Transverse colon (tissue), 4 donors: Measurements from ENCODE around the gene CLCN1. TPM values are rescaled to one million over a fixed set of nuclear protein-coding genes. Genes with fewer than 3 reads are reported as not detected.

Experiments used
- DNase-seq: peaks from one replicate; pipeline ENCODE4 v3.0.0-alpha.2; 2019
- H3K27ac ChIP-seq, 4 donors: fragments of 200-600 bp; sonication (generic); 2 replicates each; pipeline ENCODE4 v1.5.1; 2016 to 2018; ENCODE audit warnings: inconsistent platforms in 4 of 4
- H3K27me3 ChIP-seq: fragments of 200-600 bp; sonication (generic); 2 replicates; pipeline ENCODE4 v1.5.1; 2017; ENCODE audit warnings: inconsistent platforms
- H3K36me3 ChIP-seq, 4 donors: fragments of 200-600 bp; sonication (generic); 2 replicates each; pipeline ENCODE4 v1.5.1; 2017 to 2019; ENCODE audit warnings: inconsistent platforms in 4 of 4
- H3K4me1 ChIP-seq, 4 donors: fragments of 200-600 bp; sonication (generic); 2 replicates each; pipeline ENCODE4 v1.5.1; 2017 to 2020; ENCODE audit warnings: inconsistent platforms in 4 of 4
- H3K4me3 ChIP-seq, 4 donors: fragments of 200-600 bp; sonication (generic); 1 replicate in 1 of 4; 2 replicates in 3 of 4; pipeline versions ENCODE4 v1.5.1 to v1.6.1; 2017 to 2019; ENCODE audit warnings: inconsistent platforms in 4 of 4
- H3K9me3 ChIP-seq, 2 donors: fragments of 200-600 bp; sonication (generic); 2 replicates each; pipeline ENCODE4 v1.5.1; 2017 to 2019; ENCODE audit warnings: inconsistent platforms in 2 of 2
- CTCF ChIP-seq, 5 experiments: fragments of 200-600 bp in 3 of 5; fragments of 450-650 bp in 2 of 5; sonication (generic) in 3 of 5; IDR thresholded peaks; 1 replicate in 2 of 5; 2 replicates in 3 of 5; pipeline ENCODE4 v1.5.1; 2016 to 2017; ENCODE audit warnings: antibody characterized with exemption in 5 of 5, inconsistent platforms in 3 of 5, mild to moderate bottlenecking in 2 of 5, moderate library complexity in 1 of 5
- EP300 ChIP-seq: sonication (generic); formaldehyde crosslinking; IDR thresholded peaks from one replicate; pipeline ENCODE4 v1.6.1; 2017; ENCODE audit warnings: antibody characterized with exemption, low read depth
- POLR2A ChIP-seq: fragments of 450-650 bp; IDR thresholded peaks from one replicate; pipeline ENCODE4 v1.6.1; 2016; ENCODE audit warnings: antibody characterized with exemption, mild to moderate bottlenecking, moderate library complexity
- POLR2AphosphoS5 ChIP-seq, 3 donors: sonication (generic); formaldehyde crosslinking; IDR thresholded peaks; one replicate each; pipeline ENCODE4 v1.6.1; 2016; ENCODE audit warnings: antibody characterized with exemption in 3 of 3
- WGBS, 2 donors: methylation state at CpG; one replicate each; pipeline ENCODE4 v1.1.5; 2018; ENCODE audit warnings: low coverage in 1 of 2; 5-methylcytosine and 5-hydroxymethylcytosine counted together
- in situ Hi-C, 4 donors: fragments of 200-750 bp; cut with MboI; loops; one replicate each; pipeline versions ENCODE4 v1.15.0 to v1.15.1; 2017; ENCODE audit warnings: low sequenced_read_pairs in 3 of 4, low pct_ligation_motif_present in 1 of 4, low pct_unique_long_range_greater_than_20kb in 1 of 4
- intact Hi-C: fragments of 100-400 bp; cut with DNase I; formaldehyde crosslinking; loops from one replicate; pipeline ENCODE4 v1.15.1; 2023; ENCODE audit warnings: low total_unique reads
- total RNA-seq, 4 donors: library from RNA; depleted of rRNA; stranded (reverse); fragments of >200 nt; gene quantifications; one replicate each; pipeline ENCODE4 v1.1.0, GENCODE V29; 2016

Gene CLCN1
- total RNA-seq, 4 donors from 2014 or later = not detected

GRCh38 chr7:143354965-143355364 is 39.1 kb downstream of the CLCN1 start:
- Histone ChIP-seq H3K36me3 (no peaks in the 10 kb centered on the region), H3K27me3 (no peaks in the 10 kb centered on the region), H3K27ac (no peak overlapping the region), H3K4me1 (no peaks in the 10 kb centered on the region), H3K9me3 (no peaks in the 10 kb centered on the region), H3K4me3 (no peak overlapping the region)
- DNase-seq = no peak
- intact Hi-C loops = no loop called here
- WGBS, 2 donors = 78% methylated on average over 8 of the region's 8 CpGs; no CpG with 5 or more reads in 1 of the 2 donors
- TF ChIP-seq EP300 (no peak), CTCF (IDR thresholded peaks at IDR 0.05) (no peak), POLR2AphosphoS5 (IDR thresholded peaks at IDR 0.05) (no peak), POLR2A (no peak)
- in situ Hi-C loops = no loop called here

DNA sequence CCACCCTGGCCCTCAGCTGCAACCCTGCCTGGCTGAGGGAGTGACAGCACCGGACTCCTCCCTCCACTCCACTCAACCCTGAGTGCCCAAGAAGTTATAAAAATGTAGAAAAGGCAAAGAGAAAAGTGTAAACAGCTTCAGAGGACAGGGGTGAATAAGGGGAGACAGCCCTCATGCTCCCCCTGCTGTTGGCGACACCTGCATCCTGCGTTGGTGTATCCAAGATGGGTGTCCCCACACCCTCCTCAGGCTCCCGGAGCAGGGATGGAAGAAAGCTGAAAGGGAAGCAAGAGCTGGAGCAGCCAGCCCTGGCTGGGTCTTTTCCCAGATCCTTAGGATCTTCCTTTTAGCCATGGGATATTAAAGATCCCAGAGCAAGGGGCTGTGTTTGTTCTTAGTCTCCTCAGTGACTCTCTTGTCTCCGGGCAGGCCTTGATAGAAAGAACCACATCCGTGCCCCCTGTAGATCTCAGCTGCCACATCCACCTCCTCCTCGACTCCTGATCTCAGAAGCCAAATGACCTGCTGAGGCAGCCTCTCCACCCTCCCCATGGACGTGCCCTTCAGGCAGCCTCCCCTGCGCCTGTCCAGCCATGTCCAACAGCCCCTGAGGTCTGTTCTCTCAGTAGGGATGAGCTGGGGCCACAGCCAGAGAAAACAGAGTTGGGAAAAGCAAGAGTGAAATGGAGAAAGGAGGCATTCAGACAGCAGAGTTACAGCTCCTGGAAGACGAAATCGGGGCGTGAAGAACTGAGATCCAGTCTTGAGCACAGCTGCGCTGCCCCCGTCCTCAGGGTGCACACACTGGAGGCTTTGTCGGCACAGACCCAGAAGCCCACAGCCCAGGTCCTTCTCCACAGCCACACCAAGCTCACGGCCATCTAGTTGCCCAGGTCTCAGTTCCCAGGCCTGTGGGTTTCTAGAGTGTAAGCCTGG is 39.8 kb downstream of the CLCN1 start:
- in situ Hi-C loops = no loop called here
- no peak for DNase-seq
- H3K36me3 ChIP-seq = no peaks in the 10 kb centered on the region
- no peak overlapping the region for H3K27ac ChIP-seq
- intact Hi-C loops = no loop called here
- no peak overlapping the region for H3K4me3 ChIP-seq
- H3K27me3 ChIP-seq = peaks cover 5% of the 10 kb centered on the region
- 74 to 89% methylated on average over 6 to 16 of the region's 16 CpGs for WGBS, 2 donors
- TF ChIP-seq POLR2AphosphoS5 (IDR thresholded peaks at IDR 0.05) (no peak), POLR2A (no peak), EP300 (no peak), CTCF (IDR thresholded peaks at IDR 0.05) (no peak)
- no peaks in the 10 kb centered on the region for H3K4me1 ChIP-seq
- H3K9me3 ChIP-seq = no peaks in the 10 kb centered on the region

DNA sequence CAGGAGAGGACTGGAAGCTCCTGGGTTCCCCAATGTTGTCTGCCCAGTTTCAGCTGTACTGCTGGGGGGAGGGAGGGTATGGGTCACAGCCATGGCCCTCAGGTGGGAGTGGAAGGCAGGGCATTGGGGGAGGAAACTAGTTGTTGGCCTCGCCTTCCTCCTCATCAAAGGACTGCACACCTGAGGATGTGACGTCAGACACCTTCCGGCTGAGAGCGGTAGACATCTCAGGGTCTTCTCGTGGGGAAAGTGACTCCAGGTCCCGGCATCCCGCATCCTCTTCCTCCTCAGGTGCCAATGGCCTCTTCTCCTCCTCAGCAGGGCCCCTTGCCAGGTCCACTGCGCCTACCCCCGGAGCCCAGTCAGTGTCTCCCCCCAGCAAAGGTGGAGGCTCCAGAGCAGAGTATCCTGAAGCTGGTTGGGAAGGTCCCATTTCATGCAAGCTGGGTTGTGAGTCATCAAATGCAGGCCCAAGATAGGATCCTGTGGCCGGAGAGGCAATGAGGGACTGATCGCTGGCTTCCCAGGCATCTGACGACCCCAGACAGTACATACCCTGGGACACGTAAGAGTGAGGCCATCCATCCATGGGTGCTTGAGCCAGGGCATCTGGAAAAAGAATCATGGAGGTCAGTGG is 40.6 kb downstream of the CLCN1 start:
- intact Hi-C loops = loop anchor here (1.0 kb wide), 1 partner anchor 39 kb away; no protein-coding TSS in a partner anchor
- DNase-seq = no peak
- no peak for TF ChIP-seq EP300
- no peak for TF ChIP-seq CTCF (IDR thresholded peaks at IDR 0.05)
- no peak for TF ChIP-seq POLR2AphosphoS5 (IDR thresholded peaks at IDR 0.05)
- TF ChIP-seq POLR2A = no peak
- WGBS, 2 donors = 94% methylated on average over 13 of the region's 13 CpGs; no CpG with 5 or more reads in 1 of the 2 donors
- Histone ChIP-seq H3K27me3 (peaks cover 13% of the 10 kb centered on the region), H3K9me3 (no peaks in the 10 kb centered on the region), H3K27ac (no peak overlapping the region), H3K4me1 (peaks cover 0 to 5% (median 4%) of the 10 kb centered on the region in 4 donors), H3K4me3 (no peak overlapping the region), H3K36me3 (no peaks in the 10 kb centered on the region)
- in situ Hi-C loops = no loop called here

DNA sequence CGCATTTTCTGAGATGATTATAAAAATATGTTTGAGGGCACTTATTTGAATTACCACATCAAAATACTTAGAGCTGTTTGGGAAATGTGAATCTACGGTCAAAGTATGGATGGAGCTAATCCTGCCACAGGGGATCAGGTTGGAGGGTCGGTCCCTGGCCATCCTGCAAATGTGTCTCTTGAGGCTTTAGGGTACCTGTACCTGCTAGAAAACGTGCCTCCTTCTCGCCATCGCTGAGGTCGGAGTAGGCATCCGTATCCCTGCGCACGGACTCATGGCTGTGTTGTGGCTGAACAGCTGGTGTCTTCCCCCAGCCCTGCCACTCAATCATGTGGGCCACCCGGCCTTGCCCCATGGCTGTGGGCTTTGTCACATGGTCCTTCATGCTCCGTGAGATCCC is 42.7 kb downstream of the CLCN1 start:
- 74 to 93% methylated on average over 6 to 12 of the region's 12 CpGs for WGBS, 2 donors
- H3K4me3 ChIP-seq = no peak overlapping the region
- in situ Hi-C loops (no loop called here), intact Hi-C loops (loop anchor here (1.0 kb wide), 1 partner anchor 48 kb away; no protein-coding TSS in a partner anchor)
- no peaks in the 10 kb centered on the region for H3K9me3 ChIP-seq
- no peak overlapping the region for H3K27ac ChIP-seq
- no peak for TF ChIP-seq EP300
- no peak for TF ChIP-seq POLR2AphosphoS5 (IDR thresholded peaks at IDR 0.05)
- no peak for DNase-seq
- peaks cover 33% of the 10 kb centered on the region for H3K27me3 ChIP-seq
- no peaks in the 10 kb centered on the region for H3K36me3 ChIP-seq
- H3K4me1 ChIP-seq = peaks cover 0 to 18% (median 16%) of the 10 kb centered on the region in 4 donors
